WTC11 (cell line): Measurements from ENCODE around the gene ZNF407.

Experiments
- KAT7 ChIP-seq: sonication (generic); formaldehyde crosslinking; IDR thresholded peaks from 2 replicates; pipeline ENCODE4 v1.8.1; 2023; ENCODE audit warnings: missing genetic modification reagents, mild to moderate bottlenecking, borderline replicate concordance
- TCF7 ChIP-seq: sonication (generic); formaldehyde crosslinking; IDR thresholded peaks from 2 replicates; pipeline ENCODE4 v1.8.0; 2022; ENCODE audit warnings: mild to moderate bottlenecking, low read depth, missing genetic modification reagents, moderate library complexity
- ZNF396 ChIP-seq: fragments of 250-450 bp; sonication (Bioruptor Pico); IDR thresholded peaks from 2 replicates; pipeline ENCODE4 v1.8.0; 2021; ENCODE audit warnings: mild to moderate bottlenecking, moderate library complexity, borderline replicate concordance
- ZNF532 ChIP-seq: fragments of 250-450 bp; sonication (Bioruptor Pico); IDR thresholded peaks from 2 replicates; pipeline ENCODE4 v1.9.0; 2021; ENCODE audit warnings: mild to moderate bottlenecking, borderline replicate concordance

- TF ChIP-seq ZNF532 (CRISPR knock-in tag) (no peak), ZNF396 (CRISPR knock-in tag) (no peak), KAT7 (CRISPR knock-in tag) (no peak), TCF7 (no peak)
These were observed 243.6 kb downstream of the ZNF407 start for GRCh38 chr18:74841248-74841647.
